Adrenal gland (tissue), 5 donors: Measurements from ENCODE around the gene AMFR.

Experiments
- POLR2A ChIP-seq, 2 donors: fragments of 450-650 bp; IDR thresholded peaks; one replicate each; pipeline ENCODE4 v1.6.1; 2017; ENCODE audit warnings: antibody characterized with exemption in 2 of 2, mild to moderate bottlenecking in 2 of 2, moderate library complexity in 1 of 2
- TF ChIP-seq, protein P1 (sequence below), 6 experiments: fragments of 450-650 bp in 4 of 6; fragments of 200-600 bp in 2 of 6; sonication (generic) in 1 of 6; IDR thresholded peaks; 1 replicate in 5 of 6; 2 replicates in 1 of 6; pipeline versions ENCODE4 v1.5.1 to v1.8.0; 2016 to 2021; ENCODE audit warnings: antibody characterized with exemption in 6 of 6, mild to moderate bottlenecking in 2 of 6, moderate library complexity in 1 of 6
- donor health status: DM: no; HTN: no; CAD: no.

DNA sequence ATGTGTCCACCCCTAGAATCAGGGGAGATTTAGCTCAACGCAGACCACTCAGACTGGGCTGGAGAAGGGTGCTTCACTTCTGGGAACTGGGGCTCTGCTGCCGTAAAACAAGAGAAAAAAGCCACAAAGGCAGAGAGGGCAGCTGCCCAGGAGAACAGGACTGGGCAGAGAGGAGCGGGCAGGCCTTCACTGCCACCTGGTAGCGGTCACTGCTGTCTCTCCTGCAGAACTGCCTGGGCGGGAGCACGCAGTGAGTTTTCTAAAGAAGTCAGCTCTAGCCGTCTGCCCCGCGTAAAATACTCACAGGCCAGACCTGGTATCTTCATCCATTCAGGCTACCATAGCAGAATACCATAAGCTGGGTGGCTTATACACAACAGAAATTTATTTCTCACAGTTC is 103.8 kb downstream of the AMFR start:
- TF ChIP-seq, protein P1, sequence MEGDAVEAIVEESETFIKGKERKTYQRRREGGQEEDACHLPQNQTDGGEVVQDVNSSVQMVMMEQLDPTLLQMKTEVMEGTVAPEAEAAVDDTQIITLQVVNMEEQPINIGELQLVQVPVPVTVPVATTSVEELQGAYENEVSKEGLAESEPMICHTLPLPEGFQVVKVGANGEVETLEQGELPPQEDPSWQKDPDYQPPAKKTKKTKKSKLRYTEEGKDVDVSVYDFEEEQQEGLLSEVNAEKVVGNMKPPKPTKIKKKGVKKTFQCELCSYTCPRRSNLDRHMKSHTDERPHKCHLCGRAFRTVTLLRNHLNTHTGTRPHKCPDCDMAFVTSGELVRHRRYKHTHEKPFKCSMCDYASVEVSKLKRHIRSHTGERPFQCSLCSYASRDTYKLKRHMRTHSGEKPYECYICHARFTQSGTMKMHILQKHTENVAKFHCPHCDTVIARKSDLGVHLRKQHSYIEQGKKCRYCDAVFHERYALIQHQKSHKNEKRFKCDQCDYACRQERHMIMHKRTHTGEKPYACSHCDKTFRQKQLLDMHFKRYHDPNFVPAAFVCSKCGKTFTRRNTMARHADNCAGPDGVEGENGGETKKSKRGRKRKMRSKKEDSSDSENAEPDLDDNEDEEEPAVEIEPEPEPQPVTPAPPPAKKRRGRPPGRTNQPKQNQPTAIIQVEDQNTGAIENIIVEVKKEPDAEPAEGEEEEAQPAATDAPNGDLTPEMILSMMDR (IDR thresholded peaks at IDR 0.05): no peak
- TF ChIP-seq POLR2A (IDR thresholded peaks at IDR 0.05): no peak
